K562 (cell line): ENCODE measurements around the gene C9orf50. TPM values are rescaled to one million over a fixed set of nuclear protein-coding genes. Genes with fewer than 3 reads are reported as not detected.

Source experiments
- CBFB ChIP-seq: sonication (generic); formaldehyde crosslinking; IDR thresholded peaks from 2 replicates; pipeline ENCODE4 v1.4.0; 2020; ENCODE audit warnings: mild to moderate bottlenecking, missing genetic modification reagents
- CTBP1 ChIP-seq: fragments of 450-650 bp; IDR thresholded peaks from 2 replicates; pipeline ENCODE4 v1.6.1; 2016; ENCODE audit warnings: borderline replicate concordance
- HIVEP1 ChIP-seq: fragments of 250-450 bp; sonication (Bioruptor Pico); IDR thresholded peaks from 2 replicates; pipeline ENCODE4 v1.4.0; 2020; ENCODE audit warnings: mild to moderate bottlenecking
- NFYB ChIP-seq: IDR thresholded peaks from 2 replicates; pipeline ENCODE4 v1.6.1; 2011; ENCODE audit warnings: mild to moderate bottlenecking, moderate library complexity; ENCODE audit not compliant: insufficient read length; ENCODE audit errors: extremely low read depth
- POU5F1 ChIP-seq: fragments of 150-350 bp; IDR thresholded peaks from 2 replicates; pipeline ENCODE4 v1.6.1; 2014; ENCODE audit warnings: borderline replicate concordance, low read length, low read depth, mild to moderate bottlenecking; ENCODE audit not compliant: partially characterized antibody
- PRMT5 ChIP-seq: sonication (generic); formaldehyde crosslinking; IDR thresholded peaks from 2 replicates; pipeline ENCODE4 v1.5.0; 2020; ENCODE audit warnings: missing genetic modification reagents
- RCOR1 ChIP-seq, 2 experiments: IDR thresholded peaks; 2 replicates each; pipeline ENCODE4 v1.6.1; 2012; ENCODE audit warnings: low read depth in 2 of 2, low read length in 2 of 2, borderline replicate concordance in 1 of 2, improper control_type of control experiment in 1 of 2
- SAFB ChIP-seq: fragments of 200-400 bp; formaldehyde crosslinking; IDR thresholded peaks from 2 replicates; pipeline ENCODE4 v1.6.1; 2017; ENCODE audit warnings: low read depth, low read length, borderline replicate concordance
- STAT5B ChIP-seq: fragments of 250-450 bp; sonication (Bioruptor Pico); IDR thresholded peaks from 2 replicates; pipeline ENCODE4 v1.8.0; 2021; ENCODE audit warnings: mild to moderate bottlenecking, inconsistent platforms
- SUPT5H ChIP-seq: fragments of 450-650 bp; IDR thresholded peaks from 2 replicates; pipeline ENCODE4 v1.6.1; 2016
- ZBTB8A ChIP-seq: fragments of 450-650 bp; IDR thresholded peaks from 2 replicates; pipeline ENCODE4 v1.6.1; 2018; ENCODE audit warnings: mild to moderate bottlenecking, moderate library complexity; ENCODE audit not compliant: partially characterized antibody
- ZKSCAN3 ChIP-seq: fragments of 250-450 bp; sonication (Bioruptor Pico); IDR thresholded peaks from 2 replicates; pipeline ENCODE4 v1.4.0; 2020
- ZNF444 ChIP-seq: fragments of 250-450 bp; sonication (Bioruptor Pico); IDR thresholded peaks from 2 replicates; pipeline ENCODE4 v1.4.0; 2020; ENCODE audit warnings: mild to moderate bottlenecking, moderate library complexity
- polyA plus RNA-seq, 8 experiments: library from polyadenylated mRNA; depleted of rRNA in 4 of 8; stranded (reverse) in 5 of 8; unstranded in 3 of 8; fragments of >200 nt; fragmentation: Nextera tagmentation in 2 of 8; fragmentation: Illumina TruSeq in 1 of 8; extraction: Ambion mirVana in 2 of 8; extraction: Trizol in 1 of 8; gene quantifications; 2 replicates each; pipeline versions ENCODE4 v1.2.1 to v1.2.3, GENCODE V29; 2011 to 2014; ENCODE audit warnings: inconsistent platforms in 1 of 8, missing spikeins in 1 of 8
- total RNA-seq, 7 experiments: library from RNA; depleted of rRNA in 6 of 7; stranded (reverse); fragments of >200 nt in 6 of 7; fragmentation: Illumina TruSeq in 2 of 7; extraction: Trizol in 2 of 7; gene quantifications; 2 replicates each; pipeline versions ENCODE4 v1.2.1 to v1.2.3, GENCODE V29; 2011 to 2021; ENCODE audit warnings: low replicate concordance in 1 of 7
- TF ChIP-seq, protein P1 (sequence below), 3 experiments: fragments of 200-800 bp in 1 of 3; fragments of 250-450 bp in 1 of 3; fragments of 450-650 bp in 1 of 3; sonication (Bioruptor Pico) in 1 of 3; sonication (Bioruptor generic) in 1 of 3; formaldehyde crosslinking in 1 of 3; IDR thresholded peaks; 2 replicates each; pipeline versions ENCODE4 v1.6.1 to v1.8.0; 2016 to 2022; ENCODE audit warnings: mild to moderate bottlenecking in 2 of 3, missing genetic modification characterization in 2 of 3, missing compliant biosample characterization in 1 of 3, moderate library complexity in 1 of 3
- TF ChIP-seq, protein P2 (sequence below): fragments of 450-650 bp; IDR thresholded peaks from 2 replicates; pipeline ENCODE4 v1.6.1; 2017; ENCODE audit warnings: mild to moderate bottlenecking, moderate library complexity
- TF ChIP-seq, protein P3 (sequence below): fragments of 450-650 bp; IDR thresholded peaks from one replicate; pipeline ENCODE4 v1.6.1; 2018; ENCODE audit warnings: mild to moderate bottlenecking, moderate library complexity; ENCODE audit not compliant: partially characterized antibody
- TF ChIP-seq, protein P4 (sequence below): IDR thresholded peaks from 3 replicates; pipeline ENCODE4 v1.6.1; 2011; ENCODE audit warnings: borderline replicate concordance, mild to moderate bottlenecking; ENCODE audit not compliant: insufficient read length, insufficient read depth
- TF ChIP-seq, protein P5 (sequence below): fragments of 450-650 bp; formaldehyde crosslinking; IDR thresholded peaks from 2 replicates; pipeline ENCODE4 v1.4.0; 2022; ENCODE audit warnings: missing genetic modification characterization

Gene C9orf50
- total and polyA plus RNA-seq, 9 of the 15 experiments (the other 6 are each of a cell fraction or from before 2014, with no cell fraction given) = not detected

DNA sequence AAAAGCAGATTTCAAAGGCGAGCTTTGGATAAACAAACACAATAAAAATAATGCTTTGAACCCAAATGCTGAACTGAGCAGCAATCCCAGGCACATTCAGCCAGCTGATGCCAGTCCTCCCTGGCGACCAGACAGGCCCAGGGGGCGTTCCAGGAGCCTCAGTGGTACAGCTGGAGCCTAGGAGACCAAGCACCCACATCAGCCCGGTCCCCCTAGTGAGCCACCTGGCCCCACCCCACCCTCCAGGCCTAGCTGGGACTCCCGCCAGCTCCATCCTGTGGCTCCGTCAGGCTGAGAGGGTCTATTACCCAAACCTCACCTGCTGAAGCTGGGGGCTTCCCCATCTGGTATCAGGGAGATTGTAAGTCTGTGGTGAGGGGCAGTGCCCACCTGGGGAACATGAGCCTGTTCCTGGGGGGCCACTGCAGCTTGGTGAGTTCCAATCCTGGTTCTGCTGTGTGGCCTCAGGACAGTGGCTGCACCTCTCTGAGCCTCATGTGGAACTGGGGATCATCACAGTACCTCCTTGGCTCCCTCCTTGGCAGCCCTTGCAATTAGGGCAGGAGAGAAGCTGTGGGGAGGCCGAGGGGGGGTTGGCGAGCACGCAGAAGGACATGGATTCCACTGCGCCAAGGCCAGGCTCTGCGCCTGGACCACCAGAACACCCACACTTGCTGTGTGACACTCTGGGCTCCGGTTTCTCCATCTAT, 16.7 kb downstream of the C9orf50 start (continued):
- TF ChIP-seq, protein P1, sequence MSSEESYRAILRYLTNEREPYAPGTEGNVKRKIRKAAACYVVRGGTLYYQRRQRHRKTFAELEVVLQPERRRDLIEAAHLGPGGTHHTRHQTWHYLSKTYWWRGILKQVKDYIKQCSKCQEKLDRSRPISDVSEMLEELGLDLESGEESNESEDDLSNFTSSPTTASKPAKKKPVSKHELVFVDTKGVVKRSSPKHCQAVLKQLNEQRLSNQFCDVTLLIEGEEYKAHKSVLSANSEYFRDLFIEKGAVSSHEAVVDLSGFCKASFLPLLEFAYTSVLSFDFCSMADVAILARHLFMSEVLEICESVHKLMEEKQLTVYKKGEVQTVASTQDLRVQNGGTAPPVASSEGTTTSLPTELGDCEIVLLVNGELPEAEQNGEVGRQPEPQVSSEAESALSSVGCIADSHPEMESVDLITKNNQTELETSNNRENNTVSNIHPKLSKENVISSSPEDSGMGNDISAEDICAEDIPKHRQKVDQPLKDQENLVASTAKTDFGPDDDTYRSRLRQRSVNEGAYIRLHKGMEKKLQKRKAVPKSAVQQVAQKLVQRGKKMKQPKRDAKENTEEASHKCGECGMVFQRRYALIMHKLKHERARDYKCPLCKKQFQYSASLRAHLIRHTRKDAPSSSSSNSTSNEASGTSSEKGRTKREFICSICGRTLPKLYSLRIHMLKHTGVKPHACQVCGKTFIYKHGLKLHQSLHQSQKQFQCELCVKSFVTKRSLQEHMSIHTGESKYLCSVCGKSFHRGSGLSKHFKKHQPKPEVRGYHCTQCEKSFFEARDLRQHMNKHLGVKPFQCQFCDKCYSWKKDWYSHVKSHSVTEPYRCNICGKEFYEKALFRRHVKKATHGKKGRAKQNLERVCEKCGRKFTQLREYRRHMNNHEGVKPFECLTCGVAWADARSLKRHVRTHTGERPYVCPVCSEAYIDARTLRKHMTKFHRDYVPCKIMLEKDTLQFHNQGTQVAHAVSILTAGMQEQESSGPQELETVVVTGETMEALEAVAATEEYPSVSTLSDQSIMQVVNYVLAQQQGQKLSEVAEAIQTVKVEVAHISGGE (CRISPR knock-in tag; IDR thresholded peaks at IDR 0.05) = no peak
- no peak for TF ChIP-seq CBFB (CRISPR knock-in tag)
- no peak for TF ChIP-seq ZKSCAN3 (CRISPR knock-in tag)
- no peak for TF ChIP-seq SAFB
- TF ChIP-seq, protein P2, sequence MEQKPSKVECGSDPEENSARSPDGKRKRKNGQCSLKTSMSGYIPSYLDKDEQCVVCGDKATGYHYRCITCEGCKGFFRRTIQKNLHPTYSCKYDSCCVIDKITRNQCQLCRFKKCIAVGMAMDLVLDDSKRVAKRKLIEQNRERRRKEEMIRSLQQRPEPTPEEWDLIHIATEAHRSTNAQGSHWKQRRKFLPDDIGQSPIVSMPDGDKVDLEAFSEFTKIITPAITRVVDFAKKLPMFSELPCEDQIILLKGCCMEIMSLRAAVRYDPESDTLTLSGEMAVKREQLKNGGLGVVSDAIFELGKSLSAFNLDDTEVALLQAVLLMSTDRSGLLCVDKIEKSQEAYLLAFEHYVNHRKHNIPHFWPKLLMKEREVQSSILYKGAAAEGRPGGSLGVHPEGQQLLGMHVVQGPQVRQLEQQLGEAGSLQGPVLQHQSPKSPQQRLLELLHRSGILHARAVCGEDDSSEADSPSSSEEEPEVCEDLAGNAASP = no peak
- TF ChIP-seq SUPT5H = no peak
- TF ChIP-seq, protein P3, sequence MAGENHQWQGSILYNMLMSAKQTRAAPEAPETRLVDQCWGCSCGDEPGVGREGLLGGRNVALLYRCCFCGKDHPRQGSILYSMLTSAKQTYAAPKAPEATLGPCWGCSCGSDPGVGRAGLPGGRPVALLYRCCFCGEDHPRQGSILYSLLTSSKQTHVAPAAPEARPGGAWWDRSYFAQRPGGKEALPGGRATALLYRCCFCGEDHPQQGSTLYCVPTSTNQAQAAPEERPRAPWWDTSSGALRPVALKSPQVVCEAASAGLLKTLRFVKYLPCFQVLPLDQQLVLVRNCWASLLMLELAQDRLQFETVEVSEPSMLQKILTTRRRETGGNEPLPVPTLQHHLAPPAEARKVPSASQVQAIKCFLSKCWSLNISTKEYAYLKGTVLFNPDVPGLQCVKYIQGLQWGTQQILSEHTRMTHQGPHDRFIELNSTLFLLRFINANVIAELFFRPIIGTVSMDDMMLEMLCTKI = no peak
- no peak for TF ChIP-seq STAT5B (CRISPR knock-in tag)
- TF ChIP-seq POU5F1 = no peak
- TF ChIP-seq CTBP1 = no peak
- TF ChIP-seq, protein P4, sequence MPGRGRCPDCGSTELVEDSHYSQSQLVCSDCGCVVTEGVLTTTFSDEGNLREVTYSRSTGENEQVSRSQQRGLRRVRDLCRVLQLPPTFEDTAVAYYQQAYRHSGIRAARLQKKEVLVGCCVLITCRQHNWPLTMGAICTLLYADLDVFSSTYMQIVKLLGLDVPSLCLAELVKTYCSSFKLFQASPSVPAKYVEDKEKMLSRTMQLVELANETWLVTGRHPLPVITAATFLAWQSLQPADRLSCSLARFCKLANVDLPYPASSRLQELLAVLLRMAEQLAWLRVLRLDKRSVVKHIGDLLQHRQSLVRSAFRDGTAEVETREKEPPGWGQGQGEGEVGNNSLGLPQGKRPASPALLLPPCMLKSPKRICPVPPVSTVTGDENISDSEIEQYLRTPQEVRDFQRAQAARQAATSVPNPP = no peak
- TF ChIP-seq ZNF444 (CRISPR knock-in tag) = no peak
- no peak for TF ChIP-seq HIVEP1
- TF ChIP-seq NFYB = no peak
- TF ChIP-seq RCOR1 (IDR thresholded peaks at IDR 0.05; ENCODE audit: borderline replicate concordance in 1 of 2, low read depth in 2 of 2, low read length in 2 of 2) = no peak
- TF ChIP-seq, protein P5, sequence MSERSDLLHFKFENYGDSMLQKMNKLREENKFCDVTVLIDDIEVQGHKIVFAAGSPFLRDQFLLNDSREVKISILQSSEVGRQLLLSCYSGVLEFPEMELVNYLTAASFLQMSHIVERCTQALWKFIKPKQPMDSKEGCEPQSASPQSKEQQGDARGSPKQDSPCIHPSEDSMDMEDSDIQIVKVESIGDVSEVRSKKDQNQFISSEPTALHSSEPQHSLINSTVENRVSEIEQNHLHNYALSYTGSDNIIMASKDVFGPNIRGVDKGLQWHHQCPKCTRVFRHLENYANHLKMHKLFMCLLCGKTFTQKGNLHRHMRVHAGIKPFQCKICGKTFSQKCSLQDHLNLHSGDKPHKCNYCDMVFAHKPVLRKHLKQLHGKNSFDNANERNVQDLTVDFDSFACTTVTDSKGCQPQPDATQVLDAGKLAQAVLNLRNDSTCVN (CRISPR knock-in tag) = no peak
- TF ChIP-seq PRMT5 (CRISPR knock-in tag) = no peak
- no peak for TF ChIP-seq ZBTB8A
